GM23248 (cell line): Measurements from ENCODE around the gene FUBP1. TPM values are rescaled to one million over a fixed set of nuclear protein-coding genes. Genes with fewer than 3 reads are reported as not detected.

Experiments used
- DNase-seq: peaks from one replicate; pipeline ENCODE4 v3.0.0-alpha.2; 2015
- H2AFZ ChIP-seq: fragments of 200-600 bp; sonication (generic); 2 replicates; pipeline ENCODE4 v1.6.1; 2016; ENCODE audit warnings: antibody characterized with exemption
- H3F3A ChIP-seq: fragments of 200-600 bp; sonication (generic); 2 replicates; pipeline ENCODE4 v1.6.1; 2016; ENCODE audit warnings: mild to moderate bottlenecking, antibody characterized with exemption, mixed run types; ENCODE audit not compliant: insufficient read depth
- H3K27ac ChIP-seq: fragments of 200-600 bp; sonication (generic); 2 replicates; pipeline ENCODE4 v1.5.1; 2016; ENCODE audit warnings: mild to moderate bottlenecking
- H3K27me3 ChIP-seq: fragments of 200-600 bp; sonication (generic); replicated peaks from 2 replicates; pipeline ENCODE4 v1.6.1; 2016; ENCODE audit warnings: mild to moderate bottlenecking; ENCODE audit not compliant: insufficient read depth
- H3K36me3 ChIP-seq: fragments of 200-600 bp; sonication (generic); 2 replicates; pipeline ENCODE4 v1.6.1; 2016; ENCODE audit warnings: low read depth, mild to moderate bottlenecking
- H3K4me1 ChIP-seq: fragments of 200-600 bp; sonication (generic); 2 replicates; pipeline ENCODE4 v1.6.1; 2016; ENCODE audit warnings: mild to moderate bottlenecking; ENCODE audit not compliant: insufficient read depth
- H3K4me2 ChIP-seq: fragments of 200-600 bp; sonication (generic); one replicate; pipeline ENCODE4 v1.6.1; 2016; ENCODE audit warnings: mild to moderate bottlenecking; ENCODE audit not compliant: unreplicated experiment
- H3K4me3 ChIP-seq: fragments of 200-600 bp; sonication (generic); 2 replicates; pipeline ENCODE4 v1.5.1; 2016; ENCODE audit warnings: mild to moderate bottlenecking
- H3K79me2 ChIP-seq: fragments of 200-600 bp; sonication (generic); 2 replicates; pipeline ENCODE4 v1.6.1; 2016; ENCODE audit warnings: mild to moderate bottlenecking; ENCODE audit not compliant: insufficient read depth
- H3K9ac ChIP-seq: fragments of 200-600 bp; sonication (generic); 2 replicates; pipeline ENCODE4 v1.6.1; 2016; ENCODE audit warnings: mild to moderate bottlenecking
- H3K9me2 ChIP-seq: fragments of 200-600 bp; sonication (generic); 2 replicates; pipeline ENCODE4 v1.6.1; 2016; ENCODE audit warnings: mixed run types, mild to moderate bottlenecking, moderate library complexity; ENCODE audit not compliant: insufficient read depth
- H3K9me3 ChIP-seq: fragments of 200-600 bp; sonication (generic); one replicate; pipeline ENCODE4 v1.6.1; 2017; ENCODE audit warnings: low read depth
- H4K20me1 ChIP-seq: fragments of 200-600 bp; sonication (generic); 2 replicates; pipeline ENCODE4 v1.6.0; 2016; ENCODE audit not compliant: insufficient read depth
- EZH2 ChIP-seq: fragments of 200-600 bp; sonication (generic); IDR thresholded peaks from 2 replicates; pipeline ENCODE4 v1.6.1; 2018; ENCODE audit warnings: antibody characterized with exemption, mild to moderate bottlenecking; ENCODE audit not compliant: insufficient read depth, poor library complexity, severe bottlenecking
- EZH2phosphoT487 ChIP-seq: fragments of 200-600 bp; sonication (generic); IDR thresholded peaks from 2 replicates; pipeline ENCODE4 v1.6.1; 2018; ENCODE audit warnings: antibody characterized with exemption, moderate library complexity, mild to moderate bottlenecking, low read depth; ENCODE audit not compliant: insufficient read depth
- WGBS, 2 experiments: methylation state at CpG; one replicate each; pipeline ENCODE4 v1.1.6; 2015 to 2017; ENCODE audit warnings: low lambda C conversion rate in 2 of 2, low coverage in 1 of 2; ENCODE audit errors: missing lambda C conversion rate in 2 of 2; 5-methylcytosine and 5-hydroxymethylcytosine counted together
- in situ Hi-C: fragments of 300-500 bp; cut with MboI; formaldehyde crosslinking; loops from 2 replicates; pipeline ENCODE4 v1.15.0; 2020
- polyA plus RNA-seq: library from polyadenylated mRNA; unstranded; fragments of >200 nt; fragmentation: Nextera tagmentation; extraction: Ambion mirVana; gene quantifications from 2 replicates; pipeline ENCODE4 v1.2.1, GENCODE V29; 2016
- total RNA-seq: library from RNA; depleted of rRNA; stranded (reverse); fragments of >200 nt; shearing (Covaris generic); gene quantifications from 2 replicates; pipeline ENCODE4 v1.2.3, GENCODE V29; 2014

Gene FUBP1
- total and polyA plus RNA-seq, 2 experiments from 2014 or later: 52.2 to 59.1 TPM

- H3K36me3 ChIP-seq: peaks cover 8% of the 10 kb centered on the region; the same call in 1 of the 2 replicates
- TF ChIP-seq EZH2phosphoT487: no peak
- TF ChIP-seq EZH2: no peak
- H2AFZ ChIP-seq: peak overlapping the region; percentile 81
- peaks cover 91% of the 10 kb centered on the region for H3K79me2 ChIP-seq
- H4K20me1 ChIP-seq: peaks cover 22% of the 10 kb centered on the region; the same call in 1 of the 2 replicates
- H3K9me2 ChIP-seq: no peaks in the 10 kb centered on the region
- H3K4me2 ChIP-seq: peak overlapping the region; percentile 91
- peak overlapping the region; percentile 98 for H3K27ac ChIP-seq
- peak; percentile 97 for DNase-seq
- H3K4me1 ChIP-seq: peaks cover 37% of the 10 kb centered on the region
- peaks cover 42% of the 10 kb centered on the region for H3F3A ChIP-seq
- peak overlapping the region; percentile 99 for H3K9ac ChIP-seq
- in situ Hi-C loops: loop anchor here (10.0 kb wide), 1 partner anchor 136 kb away; no protein-coding TSS in a partner anchor
- 1% methylated on average over 34 of the region's 34 CpGs for WGBS, 2 experiments
- no peaks in the 10 kb centered on the region for H3K9me3 ChIP-seq
- H3K27me3 ChIP-seq: no peaks in the 10 kb centered on the region
- H3K4me3 ChIP-seq: peak overlapping the region; percentile 96
These were observed 441 bp downstream of the FUBP1 start for GRCh38 chr1:77978293-77978968.

- peaks cover 37% of the 10 kb centered on the region for H3K4me1 ChIP-seq
- H3F3A ChIP-seq: peaks cover 42% of the 10 kb centered on the region
- H4K20me1 ChIP-seq: peaks cover 22% of the 10 kb centered on the region; the same call in 1 of the 2 replicates
- peaks cover 95% of the 10 kb centered on the region for H3K79me2 ChIP-seq
- no peak for TF ChIP-seq EZH2
- TF ChIP-seq EZH2phosphoT487: no peak
- no peaks in the 10 kb centered on the region for H3K9me3 ChIP-seq
- peak overlapping the region; percentile 81; the same call in 1 of the 2 replicates for H2AFZ ChIP-seq
- no peaks in the 10 kb centered on the region for H3K9me2 ChIP-seq
- peak overlapping the region; percentile 98 for H3K27ac ChIP-seq
- no peaks in the 10 kb centered on the region for H3K27me3 ChIP-seq
- H3K4me3 ChIP-seq: peak overlapping the region; percentile 96
- in situ Hi-C loops: loop anchor here (10.0 kb wide), 1 partner anchor 137 kb away; no protein-coding TSS in a partner anchor
- DNase-seq: no peak
- peak overlapping the region; percentile 91 for H3K4me2 ChIP-seq
- peak overlapping the region; percentile 99 for H3K9ac ChIP-seq
- 1% methylated on average over 5 of the region's 5 CpGs for WGBS, 2 experiments
- H3K36me3 ChIP-seq: peaks cover 8% of the 10 kb centered on the region; the same call in 1 of the 2 replicates
These were observed 931 bp downstream of the FUBP1 start for GRCh38 chr1:77977989-77978292.

- H4K20me1 ChIP-seq: peaks cover 22% of the 10 kb centered on the region; the same call in 1 of the 2 replicates
- H3K4me2 ChIP-seq: peak overlapping the region; percentile 91
- peaks cover 37% of the 10 kb centered on the region for H3K4me1 ChIP-seq
- DNase-seq: no peak
- peaks cover 13% of the 10 kb centered on the region for H3K36me3 ChIP-seq
- no peak overlapping the region for H2AFZ ChIP-seq
- H3K4me3 ChIP-seq: peak overlapping the region; percentile 96
- no peaks in the 10 kb centered on the region for H3K9me3 ChIP-seq
- H3F3A ChIP-seq: peaks cover 42% of the 10 kb centered on the region
- H3K27me3 ChIP-seq: no peaks in the 10 kb centered on the region
- H3K9ac ChIP-seq: peak overlapping the region; percentile 99
- H3K9me2 ChIP-seq: no peaks in the 10 kb centered on the region
- H3K79me2 ChIP-seq: peaks cover 95% of the 10 kb centered on the region
- H3K27ac ChIP-seq: peak overlapping the region; percentile 98
- 84 to 85% methylated on average over 13 of the region's 13 CpGs for WGBS, 2 experiments
- TF ChIP-seq EZH2 (no peak), EZH2phosphoT487 (no peak)
- in situ Hi-C loops: loop anchor here (10.0 kb wide), 1 partner anchor 138 kb away; no protein-coding TSS in a partner anchor
These were observed 2.3 kb downstream of the FUBP1 start for GRCh38 chr1:77976433-77977076.

GRCh38 chr1:77975907-77976306, 3.0 kb downstream of the FUBP1 start:
- H3K9me3 ChIP-seq: no peaks in the 10 kb centered on the region
- no peak for TF ChIP-seq EZH2phosphoT487
- TF ChIP-seq EZH2: no peak
- peak; percentile 19 for DNase-seq
- H3K4me2 ChIP-seq: peak overlapping the region; percentile 91
- peaks cover 95% of the 10 kb centered on the region for H3K79me2 ChIP-seq
- peak overlapping the region; percentile 98 for H3K27ac ChIP-seq
- H2AFZ ChIP-seq: no peak overlapping the region
- no peaks in the 10 kb centered on the region for H3K27me3 ChIP-seq
- peak overlapping the region; percentile 99 for H3K9ac ChIP-seq
- peaks cover 14% of the 10 kb centered on the region for H3K36me3 ChIP-seq
- H3K4me3 ChIP-seq: peak overlapping the region; percentile 96
- H3K9me2 ChIP-seq: no peaks in the 10 kb centered on the region
- H3K4me1 ChIP-seq: peaks cover 31% of the 10 kb centered on the region
- WGBS, 2 experiments: 32 to 42% methylated on average over 2 of the region's 2 CpGs
- in situ Hi-C loops: loop anchor here (10.0 kb wide), 1 partner anchor 139 kb away; no protein-coding TSS in a partner anchor
- peaks cover 22% of the 10 kb centered on the region; the same call in 1 of the 2 replicates for H4K20me1 ChIP-seq
- peaks cover 42% of the 10 kb centered on the region for H3F3A ChIP-seq
